ENCODE results near the gene CHD2. TPM values are rescaled to one million over a fixed set of nuclear protein-coding genes. Genes with fewer than 3 reads are reported as not detected.

The CHD2 gene
- polyA plus RNA-seq, 3 donors from 2014 or later, result 24.7 to 77.7 (median 36.9) TPM

GRCh38 chr15:92951800-92952457 lies 51.8 kb downstream of the CHD2 start:
- H3K36me3 Mint-ChIP-seq, result peaks cover 53 to 73% (median 60%) of the 10 kb centered on the region in 3 donors
- no peak for DNase-seq
- H3K4me3 Mint-ChIP-seq, result no peak overlapping the region
- peaks cover 4 to 21% of the 10 kb centered on the region in 2 donors for H3K4me1 Mint-ChIP-seq
- peak overlapping the region in 3 of 6 donors; percentile 13 to 60 (median 38) for H3K27ac Mint-ChIP-seq
- H3K27me3 Mint-ChIP-seq (ENCODE audit: low read depth in 3 of 3), result peaks cover 0 to 3% (median 2%) of the 10 kb centered on the region in 3 donors
- peaks cover 6 to 34% (median 30%) of the 10 kb centered on the region in 6 donors for H3K9me3 Mint-ChIP-seq

GRCh38 chr15:92952458-92952850 lies 52.3 kb downstream of the CHD2 start:
- Mint-ChIP-seq H3K36me3 (peaks cover 53 to 73% (median 59%) of the 10 kb centered on the region in 3 donors), H3K27me3 (ENCODE audit: low read depth in 3 of 3) (peaks cover 0 to 2% (median 2%) of the 10 kb centered on the region in 3 donors), H3K4me1 (peaks cover 0 to 21% of the 10 kb centered on the region in 2 donors), H3K9me3 (peaks cover 6 to 32% (median 27%) of the 10 kb centered on the region in 6 donors), H3K4me3 (no peak overlapping the region), H3K27ac (peak overlapping the region in 1 of 6 donors; percentile 24)
- no peak for DNase-seq

- Mint-ChIP-seq H3K36me3 (peaks cover 49 to 70% (median 49%) of the 10 kb centered on the region in 3 donors), H3K9me3 (peaks cover 6 to 21% (median 17%) of the 10 kb centered on the region in 6 donors), H3K27ac (peak overlapping the region in 3 of 6 donors; percentile 24 to 65 (median 26)), H3K27me3 (ENCODE audit: low read depth in 3 of 3) (peaks cover 0 to 2% (median 0%) of the 10 kb centered on the region in 3 donors), H3K4me1 (peaks cover 7 to 23% of the 10 kb centered on the region in 2 donors), H3K4me3 (no peak overlapping the region)
- DNase-seq, result no peak
Observed at GRCh38 chr15:92953566-92953965, 53.4 kb downstream of the CHD2 start.

- H3K36me3 Mint-ChIP-seq, result peaks cover 45 to 65% (median 47%) of the 10 kb centered on the region in 3 donors
- H3K27ac Mint-ChIP-seq, result no peak overlapping the region
- H3K9me3 Mint-ChIP-seq, result peaks cover 6 to 16% (median 13%) of the 10 kb centered on the region in 6 donors
- H3K27me3 Mint-ChIP-seq (ENCODE audit: low read depth in 3 of 3), result peaks cover 0 to 2% (median 0%) of the 10 kb centered on the region in 3 donors
- H3K4me3 Mint-ChIP-seq, result no peak overlapping the region
- peaks cover 9 to 27% of the 10 kb centered on the region in 2 donors for H3K4me1 Mint-ChIP-seq
- DNase-seq, result no peak
Observed at GRCh38 chr15:92954002-92954401, 53.9 kb downstream of the CHD2 start.

GRCh38 chr15:92954578-92954977 lies 54.5 kb downstream of the CHD2 start:
- DNase-seq, result no peak
- peaks cover 39 to 60% (median 44%) of the 10 kb centered on the region in 3 donors for H3K36me3 Mint-ChIP-seq

GRCh38 chr15:92955706-92956105 lies 55.6 kb downstream of the CHD2 start:
- H3K4me3 Mint-ChIP-seq, result no peak overlapping the region
- H3K27ac Mint-ChIP-seq, result peak overlapping the region in 2 of 6 donors; percentile 2
- no peak for DNase-seq
- no peaks in the 10 kb centered on the region for H3K9me3 Mint-ChIP-seq
- peaks cover 14 to 35% of the 10 kb centered on the region in 2 donors for H3K4me1 Mint-ChIP-seq
- H3K36me3 Mint-ChIP-seq, result peaks cover 32 to 52% (median 37%) of the 10 kb centered on the region in 3 donors
- H3K27me3 Mint-ChIP-seq (ENCODE audit: low read depth in 3 of 3), result peaks cover 0 to 2% (median 0%) of the 10 kb centered on the region in 3 donors

More at GRCh38 chr15:92954578-92954977, 54.5 kb downstream of the CHD2 start:
- H3K4me3 Mint-ChIP-seq, result no peak overlapping the region
- H3K27ac Mint-ChIP-seq, result no peak overlapping the region
- H3K9me3 Mint-ChIP-seq, result peaks cover 4 to 11% (median 7%) of the 10 kb centered on the region in 6 donors
- peaks cover 0 to 2% (median 0%) of the 10 kb centered on the region in 3 donors for H3K27me3 Mint-ChIP-seq (ENCODE audit: low read depth in 3 of 3)
- peaks cover 10 to 33% of the 10 kb centered on the region in 2 donors for H3K4me1 Mint-ChIP-seq

- Mint-ChIP-seq H3K27me3 (ENCODE audit: low read depth in 3 of 3) (peaks cover 0 to 2% (median 0%) of the 10 kb centered on the region in 3 donors), H3K4me3 (no peak overlapping the region), H3K36me3 (peaks cover 29 to 52% (median 33%) of the 10 kb centered on the region in 3 donors), H3K9me3 (no peaks in the 10 kb centered on the region), H3K27ac (peak overlapping the region in 5 of 6 donors; percentile 20 to 76 (median 62)), H3K4me1 (peaks cover 21 to 48% of the 10 kb centered on the region in 2 donors)
- peak in 1 of 3 donors; percentile 23 for DNase-seq
Observed at GRCh38 chr15:92958105-92958504, 58.0 kb downstream of the CHD2 start.

- Mint-ChIP-seq H3K9me3 (no peaks in the 10 kb centered on the region), H3K36me3 (peaks cover 34 to 56% (median 38%) of the 10 kb centered on the region in 3 donors), H3K4me1 (peaks cover 26 to 59% of the 10 kb centered on the region in 2 donors), H3K27ac (peak overlapping the region in 5 of 6 donors; percentile 18 to 68 (median 44)), H3K27me3 (ENCODE audit: low read depth in 3 of 3) (peaks cover 0 to 2% (median 0%) of the 10 kb centered on the region in 3 donors), H3K4me3 (no peak overlapping the region)
- DNase-seq, result no peak
Observed at GRCh38 chr15:92959219-92959618, 59.1 kb downstream of the CHD2 start.

- Mint-ChIP-seq H3K9me3 (no peaks in the 10 kb centered on the region), H3K36me3 (peaks cover 30 to 49% (median 38%) of the 10 kb centered on the region in 3 donors), H3K27me3 (ENCODE audit: low read depth in 3 of 3) (peaks cover 0 to 2% (median 0%) of the 10 kb centered on the region in 3 donors), H3K4me3 (no peak overlapping the region), H3K27ac (peak overlapping the region in 5 of 6 donors; percentile 43 to 53 (median 44)), H3K4me1 (peaks cover 29 to 67% of the 10 kb centered on the region in 2 donors)
- DNase-seq, result no peak
Observed at GRCh38 chr15:92960996-92961681, 61.0 kb downstream of the CHD2 start.

- no peak for DNase-seq
- no peaks in the 10 kb centered on the region for H3K9me3 Mint-ChIP-seq
- peaks cover 29 to 63% of the 10 kb centered on the region in 2 donors for H3K4me1 Mint-ChIP-seq
- peak overlapping the region in 4 of 6 donors; percentile 16 to 57 (median 28) for H3K27ac Mint-ChIP-seq
- H3K27me3 Mint-ChIP-seq (ENCODE audit: low read depth in 3 of 3), result peaks cover 0 to 2% (median 0%) of the 10 kb centered on the region in 3 donors
- H3K36me3 Mint-ChIP-seq, result peaks cover 19 to 52% (median 36%) of the 10 kb centered on the region in 3 donors
- H3K4me3 Mint-ChIP-seq, result no peak overlapping the region
Observed at GRCh38 chr15:92962914-92963313, 62.8 kb downstream of the CHD2 start.

GRCh38 chr15:92963794-92964193 lies 63.7 kb downstream of the CHD2 start:
- Mint-ChIP-seq H3K27ac (peak overlapping the region in 5 of 6 donors; percentile 6 to 69 (median 28)), H3K36me3 (peaks cover 19 to 48% (median 32%) of the 10 kb centered on the region in 3 donors), H3K27me3 (ENCODE audit: low read depth in 3 of 3) (peaks cover 0 to 2% (median 0%) of the 10 kb centered on the region in 3 donors), H3K4me1 (peaks cover 25 to 63% of the 10 kb centered on the region in 2 donors), H3K9me3 (no peaks in the 10 kb centered on the region), H3K4me3 (no peak overlapping the region)
- no peak for DNase-seq

- peaks cover 19 to 50% of the 10 kb centered on the region in 2 donors for H3K4me1 Mint-ChIP-seq
- no peak for DNase-seq
- peaks cover 8 to 58% (median 20%) of the 10 kb centered on the region in 3 donors for H3K36me3 Mint-ChIP-seq
- peaks cover 0 to 2% (median 0%) of the 10 kb centered on the region in 3 donors for H3K27me3 Mint-ChIP-seq (ENCODE audit: low read depth in 3 of 3)
- H3K9me3 Mint-ChIP-seq, result no peaks in the 10 kb centered on the region
- H3K4me3 Mint-ChIP-seq, result no peak overlapping the region
- peak overlapping the region; percentile 16 to 72 (median 56) for H3K27ac Mint-ChIP-seq
Observed at GRCh38 chr15:92968926-92969651, 69.0 kb downstream of the CHD2 start.

GRCh38 chr15:92970656-92971055 lies 70.5 kb downstream of the CHD2 start:
- DNase-seq, result no peak
- Mint-ChIP-seq H3K27me3 (ENCODE audit: low read depth in 3 of 3) (peaks cover 0 to 2% (median 0%) of the 10 kb centered on the region in 3 donors), H3K36me3 (peaks cover 15 to 63% (median 20%) of the 10 kb centered on the region in 3 donors), H3K4me1 (peaks cover 16 to 50% of the 10 kb centered on the region in 2 donors), H3K9me3 (no peaks in the 10 kb centered on the region), H3K4me3 (no peak overlapping the region), H3K27ac (peak overlapping the region in 2 of 6 donors; percentile 0 to 55)
